Panc1 (cell line): ENCODE data around the gene IGLL5. TPM values are rescaled to one million over a fixed set of nuclear protein-coding genes. Genes with fewer than 3 reads are reported as not detected.

Experiments used
- ATAC-seq: fragments of 200-7000 bp; cut with Tn5 transposase; 2 replicates; pipeline ENCODE4 v1.9.1; 2020; ENCODE audit warnings: mild to moderate bottlenecking, moderate library complexity
- BruUV-seq: library from RNA; stranded (reverse); fragments of 400-500 nt; replicated peaks from 2 replicates; lab custom pipeline; 2021; lab: Mats Ljungman, UMichigan
- CTCF ChIA-PET: fragments of 300-600 bp; sonication (Branson Sonifier 250); formaldehyde crosslinking; loops from one replicate; lab custom pipeline; 2022; ENCODE audit warnings: antibody characterized with exemption; lab: Charles Lee
- POLR2A ChIA-PET: fragments of 300-600 bp; sonication (Branson Sonifier 250); formaldehyde crosslinking; loops from one replicate; lab custom pipeline; 2022; ENCODE audit warnings: antibody characterized with exemption; lab: Charles Lee
- DNase-seq: peaks from one replicate; pipeline ENCODE4 v3.0.0-alpha.2; 2010; ENCODE audit warnings: low read depth, low spot score
- H3K27ac ChIP-seq: 2 replicates; pipeline ENCODE4 v1.5.1; 2011; ENCODE audit warnings: mild to moderate bottlenecking, low read length, inconsistent platforms
- H3K27me3 ChIP-seq: fragments of 200-500 bp; sonication (Bioruptor generic); 2 replicates; pipeline ENCODE4 v1.6.0; 2014; ENCODE audit warnings: low read length, inconsistent platforms; ENCODE audit not compliant: control insufficient read depth, insufficient read depth
- H3K36me3 ChIP-seq: fragments of 200-500 bp; sonication (Bioruptor generic); 2 replicates; pipeline ENCODE4 v1.5.1; 2014; ENCODE audit warnings: inconsistent platforms, mild to moderate bottlenecking, low read length, moderate library complexity; ENCODE audit not compliant: control insufficient read depth, insufficient read depth
- H3K4me1 ChIP-seq: 2 replicates; pipeline ENCODE4 v1.5.1; 2011; ENCODE audit warnings: inconsistent platforms, mild to moderate bottlenecking, low read length, moderate library complexity; ENCODE audit not compliant: control insufficient read depth, insufficient read depth
- H3K4me3 ChIP-seq, 2 experiments: 2 replicates each; pipeline ENCODE4 v1.5.1; 2011 to 2012; ENCODE audit warnings: low read depth in 2 of 2, low read length in 2 of 2, mild to moderate bottlenecking in 2 of 2, inconsistent platforms in 1 of 2, moderate library complexity in 1 of 2
- H3K9me3 ChIP-seq: fragments of 200-500 bp; sonication (Bioruptor generic); 2 replicates; pipeline ENCODE4 v1.5.1; 2014; ENCODE audit warnings: low read depth, mild to moderate bottlenecking, inconsistent platforms, low read length, moderate library complexity; ENCODE audit not compliant: control insufficient read depth, insufficient read depth
- POLR2AphosphoS5 ChIP-seq: IDR thresholded peaks from 2 replicates; pipeline ENCODE4 v1.6.1; 2012; ENCODE audit warnings: mild to moderate bottlenecking, low read depth, low read length, moderate library complexity
- SIN3A ChIP-seq: IDR thresholded peaks from 2 replicates; pipeline ENCODE4 v1.6.1; 2012; ENCODE audit warnings: low read depth, mild to moderate bottlenecking, low read length, moderate library complexity, borderline replicate concordance; ENCODE audit not compliant: insufficient read depth
- TCF7L2 ChIP-seq: IDR thresholded peaks from 2 replicates; pipeline ENCODE4 v1.6.1; 2011; ENCODE audit warnings: mild to moderate bottlenecking, low read depth, low read length, inconsistent platforms
- in situ Hi-C: cut with HindIII; loops from 2 replicates; pipeline ENCODE4 v1.10.0; 2016; ENCODE audit warnings: low sequenced_read_pairs, low pct_unique_long_range_greater_than_20kb
- intact Hi-C: fragments of 100-400 bp; cut with micrococcal nuclease; formaldehyde crosslinking; loops from one replicate; pipeline ENCODE4 v1.10.0; 2022; ENCODE audit not compliant: unreplicated experiment
- total RNA-seq: library from RNA; stranded (reverse); gene quantifications from one replicate; pipeline ENCODE4 v1.2.1, GENCODE V29; 2021; ENCODE audit not compliant: unreplicated experiment
- TF ChIP-seq, protein P1 (sequence below), 2 experiments: IDR thresholded peaks; 2 replicates each; pipeline ENCODE4 v1.6.1; 2011 to 2012; ENCODE audit warnings: low read depth in 2 of 2, control low read depth in 1 of 2, low read length in 1 of 2, mild to moderate bottlenecking in 1 of 2, moderate library complexity in 1 of 2; ENCODE audit not compliant: insufficient read depth in 1 of 2
- TF ChIP-seq, protein P2 (sequence below): fragments of 450-650 bp; IDR thresholded peaks from 2 replicates; pipeline ENCODE4 v1.5.1; 2017; ENCODE audit warnings: mild to moderate bottlenecking

The IGLL5 gene
- total RNA-seq, 1 experiment from 2014 or later = not detected

DNA sequence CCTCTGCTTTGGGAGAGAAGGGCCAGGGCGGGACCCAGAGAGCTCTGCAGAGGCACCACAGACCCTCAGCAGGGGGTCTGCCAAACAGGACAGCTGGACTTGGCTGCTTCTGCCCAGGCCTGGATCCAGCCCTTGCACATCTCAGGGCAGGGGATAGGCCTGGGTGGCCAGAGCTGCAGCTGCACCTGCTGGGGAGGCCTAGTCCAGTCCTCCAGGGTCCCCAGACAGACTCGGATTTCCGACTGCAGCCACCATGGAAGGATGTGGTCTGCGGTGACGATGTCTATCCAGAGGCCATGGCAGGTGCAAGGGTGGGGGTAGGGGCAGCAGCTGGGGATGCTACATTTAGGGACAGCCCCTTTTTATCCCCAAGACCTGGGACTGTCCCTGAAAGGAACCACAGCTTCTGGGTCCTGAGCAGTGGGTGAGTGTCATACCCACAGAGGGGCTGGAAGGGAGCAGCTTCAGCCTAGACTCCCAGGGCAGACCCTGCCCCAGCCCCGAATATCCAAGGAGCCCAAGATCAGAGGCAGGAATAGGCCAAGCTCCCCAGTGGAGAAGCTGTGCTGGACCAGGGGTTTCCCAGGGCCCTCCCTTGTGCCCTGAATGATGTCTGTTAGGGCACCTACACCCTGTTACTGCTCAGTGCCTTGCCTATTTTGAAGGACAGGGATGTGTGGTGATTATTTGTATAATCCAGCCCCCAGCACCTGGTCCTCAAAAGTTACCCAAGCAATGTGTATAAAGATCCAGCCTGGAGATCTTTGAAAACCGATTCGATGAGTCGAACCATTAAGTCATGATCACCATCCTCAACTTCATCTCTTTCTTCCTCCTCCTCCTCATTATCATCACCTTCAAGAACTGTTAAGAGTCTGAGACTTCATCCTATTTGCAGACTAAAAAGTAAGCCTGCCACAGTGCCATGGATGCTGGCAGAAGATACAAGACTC, 2.5 kb upstream of the IGLL5 start:
- H3K9me3 ChIP-seq = no peaks in the 10 kb centered on the region
- in situ Hi-C loops = no loop called here
- no peak for DNase-seq
- TF ChIP-seq, protein P1, sequence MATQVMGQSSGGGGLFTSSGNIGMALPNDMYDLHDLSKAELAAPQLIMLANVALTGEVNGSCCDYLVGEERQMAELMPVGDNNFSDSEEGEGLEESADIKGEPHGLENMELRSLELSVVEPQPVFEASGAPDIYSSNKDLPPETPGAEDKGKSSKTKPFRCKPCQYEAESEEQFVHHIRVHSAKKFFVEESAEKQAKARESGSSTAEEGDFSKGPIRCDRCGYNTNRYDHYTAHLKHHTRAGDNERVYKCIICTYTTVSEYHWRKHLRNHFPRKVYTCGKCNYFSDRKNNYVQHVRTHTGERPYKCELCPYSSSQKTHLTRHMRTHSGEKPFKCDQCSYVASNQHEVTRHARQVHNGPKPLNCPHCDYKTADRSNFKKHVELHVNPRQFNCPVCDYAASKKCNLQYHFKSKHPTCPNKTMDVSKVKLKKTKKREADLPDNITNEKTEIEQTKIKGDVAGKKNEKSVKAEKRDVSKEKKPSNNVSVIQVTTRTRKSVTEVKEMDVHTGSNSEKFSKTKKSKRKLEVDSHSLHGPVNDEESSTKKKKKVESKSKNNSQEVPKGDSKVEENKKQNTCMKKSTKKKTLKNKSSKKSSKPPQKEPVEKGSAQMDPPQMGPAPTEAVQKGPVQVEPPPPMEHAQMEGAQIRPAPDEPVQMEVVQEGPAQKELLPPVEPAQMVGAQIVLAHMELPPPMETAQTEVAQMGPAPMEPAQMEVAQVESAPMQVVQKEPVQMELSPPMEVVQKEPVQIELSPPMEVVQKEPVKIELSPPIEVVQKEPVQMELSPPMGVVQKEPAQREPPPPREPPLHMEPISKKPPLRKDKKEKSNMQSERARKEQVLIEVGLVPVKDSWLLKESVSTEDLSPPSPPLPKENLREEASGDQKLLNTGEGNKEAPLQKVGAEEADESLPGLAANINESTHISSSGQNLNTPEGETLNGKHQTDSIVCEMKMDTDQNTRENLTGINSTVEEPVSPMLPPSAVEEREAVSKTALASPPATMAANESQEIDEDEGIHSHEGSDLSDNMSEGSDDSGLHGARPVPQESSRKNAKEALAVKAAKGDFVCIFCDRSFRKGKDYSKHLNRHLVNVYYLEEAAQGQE (IDR thresholded peaks at IDR 0.05; ENCODE audit: insufficient read depth in 1 of 2, low read depth in 2 of 2, low read length in 1 of 2) = no peak
- TF ChIP-seq, protein P2, sequence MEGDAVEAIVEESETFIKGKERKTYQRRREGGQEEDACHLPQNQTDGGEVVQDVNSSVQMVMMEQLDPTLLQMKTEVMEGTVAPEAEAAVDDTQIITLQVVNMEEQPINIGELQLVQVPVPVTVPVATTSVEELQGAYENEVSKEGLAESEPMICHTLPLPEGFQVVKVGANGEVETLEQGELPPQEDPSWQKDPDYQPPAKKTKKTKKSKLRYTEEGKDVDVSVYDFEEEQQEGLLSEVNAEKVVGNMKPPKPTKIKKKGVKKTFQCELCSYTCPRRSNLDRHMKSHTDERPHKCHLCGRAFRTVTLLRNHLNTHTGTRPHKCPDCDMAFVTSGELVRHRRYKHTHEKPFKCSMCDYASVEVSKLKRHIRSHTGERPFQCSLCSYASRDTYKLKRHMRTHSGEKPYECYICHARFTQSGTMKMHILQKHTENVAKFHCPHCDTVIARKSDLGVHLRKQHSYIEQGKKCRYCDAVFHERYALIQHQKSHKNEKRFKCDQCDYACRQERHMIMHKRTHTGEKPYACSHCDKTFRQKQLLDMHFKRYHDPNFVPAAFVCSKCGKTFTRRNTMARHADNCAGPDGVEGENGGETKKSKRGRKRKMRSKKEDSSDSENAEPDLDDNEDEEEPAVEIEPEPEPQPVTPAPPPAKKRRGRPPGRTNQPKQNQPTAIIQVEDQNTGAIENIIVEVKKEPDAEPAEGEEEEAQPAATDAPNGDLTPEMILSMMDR = no peak
- TF ChIP-seq TCF7L2 = no peak
- ChIA-PET POLR2A (no interaction called here), CTCF (interaction anchor here (1.1 kb wide), 1 partner anchor 69 kb away, joined by 3 read pairs; no protein-coding TSS in a partner anchor)
- no peaks in the 10 kb centered on the region for H3K36me3 ChIP-seq
- H3K27me3 ChIP-seq = no peaks in the 10 kb centered on the region
- H3K4me1 ChIP-seq = no peaks in the 10 kb centered on the region
- ATAC-seq = no peak
- H3K4me3 ChIP-seq = no peak overlapping the region
- no peak overlapping the region for H3K27ac ChIP-seq
- BruUV-seq = no TSS peak
- intact Hi-C loops = no loop called here

DNA sequence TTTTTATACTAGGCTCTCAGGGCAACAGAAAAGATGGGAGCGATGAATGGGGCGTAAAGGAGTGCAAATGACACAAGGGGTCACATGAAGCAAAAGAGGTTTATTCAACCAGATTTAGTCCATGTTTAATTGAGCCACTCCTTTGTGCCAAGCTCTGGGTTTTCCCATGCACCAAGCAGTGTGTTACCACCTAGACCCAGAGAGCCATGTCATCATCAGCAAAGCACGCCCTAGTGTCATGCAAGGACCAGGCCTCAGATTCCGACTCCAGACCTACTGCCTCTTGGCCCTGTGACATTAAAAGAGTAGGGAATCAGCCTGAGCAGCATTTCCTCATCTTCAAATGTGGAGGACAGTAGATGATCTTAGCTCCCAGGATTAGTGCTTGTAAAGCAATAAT, 1.1 kb upstream of the IGLL5 start:
- TF ChIP-seq, protein P1 (IDR thresholded peaks at IDR 0.05; ENCODE audit: insufficient read depth in 1 of 2, low read depth in 2 of 2, low read length in 1 of 2) = no peak
- no peak for TF ChIP-seq TCF7L2
- no peak for TF ChIP-seq POLR2AphosphoS5
- TF ChIP-seq, protein P2 = no peak
- TF ChIP-seq SIN3A = no peak
- ChIA-PET CTCF (no interaction called here), POLR2A (no interaction called here)
- intact Hi-C loops (no loop called here), in situ Hi-C loops (no loop called here)
- H3K4me3 ChIP-seq = no peak overlapping the region
- H3K9me3 ChIP-seq = no peaks in the 10 kb centered on the region
- H3K27ac ChIP-seq = no peak overlapping the region
- DNase-seq (no peak), ATAC-seq (no peak)
- no peaks in the 10 kb centered on the region for H3K4me1 ChIP-seq
- H3K27me3 ChIP-seq = peaks cover 10% of the 10 kb centered on the region
- H3K36me3 ChIP-seq = no peaks in the 10 kb centered on the region
- BruUV-seq = no TSS peak
